HTR-8/SVneo (cell line): Measurements from ENCODE around the gene SERP2.
A peak's percentile ranks its signal among the peaks of the same experiment; 100 is the strongest.

Experiments used
- DNase-seq: peaks from one replicate; pipeline ENCODE4 v3.0.0; 2011; ENCODE audit warnings: low spot score, mixed read lengths; ENCODE audit not compliant: insufficient read length
- FAIRE-seq: peaks from 2 replicates; lab custom pipeline; 2011; peaks lifted over from hg19 to GRCh38; lab: Jason Lieb, UNC

Gene SERP2

DNA sequence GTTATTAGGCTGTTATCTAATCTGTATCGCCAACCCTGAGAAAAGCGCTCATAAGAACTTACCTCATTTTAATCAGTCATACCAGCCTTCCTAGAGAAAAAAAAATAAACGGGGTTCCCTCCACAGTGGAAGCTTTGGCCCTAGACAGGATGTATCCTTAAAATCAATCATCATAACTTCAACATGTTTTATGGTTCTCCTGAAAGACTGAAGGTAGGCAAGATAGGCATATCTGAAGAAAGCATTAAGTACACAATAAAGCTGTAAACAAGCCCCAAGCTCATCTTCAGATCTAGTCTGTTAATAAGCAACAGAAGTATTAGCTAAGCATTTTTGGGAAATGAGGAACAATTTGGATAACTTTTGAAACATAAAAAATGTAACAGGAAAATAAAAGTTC is 18.7 kb upstream of the SERP2 start:
- no peak for FAIRE-seq
- no peak for DNase-seq

- FAIRE-seq = no peak
These were observed 18.0 kb upstream of the SERP2 start for GRCh38 chr13:44355621-44356020.

DNA sequence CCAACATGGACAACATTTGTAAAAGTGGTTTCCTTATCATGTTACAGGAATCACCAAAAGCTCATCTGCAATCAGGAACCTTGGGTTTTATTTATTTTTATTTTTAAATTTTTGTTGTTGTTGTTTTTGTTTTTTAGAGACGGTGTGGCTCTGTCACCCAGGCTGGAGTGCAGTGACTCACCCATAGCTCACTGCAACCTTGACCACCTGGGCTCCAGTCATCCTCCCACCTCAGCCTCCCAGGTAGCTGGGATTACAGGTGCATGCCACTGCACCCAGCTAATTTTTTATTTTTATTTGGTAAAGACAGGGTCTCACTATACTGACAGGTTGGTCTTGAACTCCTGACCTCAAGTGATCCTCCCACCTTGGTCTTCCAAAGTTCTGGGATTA is 13.6 kb upstream of the SERP2 start:
- no peak for FAIRE-seq

More at GRCh38 chr13:44355621-44356020, 18.0 kb upstream of the SERP2 start:
- no peak for DNase-seq

GRCh38 chr13:44362394-44363040 is 11.1 kb upstream of the SERP2 start:
- DNase-seq = no peak
- no peak for FAIRE-seq

More for the DNA sequence above, 13.6 kb upstream of the SERP2 start:
- DNase-seq = no peak

DNA sequence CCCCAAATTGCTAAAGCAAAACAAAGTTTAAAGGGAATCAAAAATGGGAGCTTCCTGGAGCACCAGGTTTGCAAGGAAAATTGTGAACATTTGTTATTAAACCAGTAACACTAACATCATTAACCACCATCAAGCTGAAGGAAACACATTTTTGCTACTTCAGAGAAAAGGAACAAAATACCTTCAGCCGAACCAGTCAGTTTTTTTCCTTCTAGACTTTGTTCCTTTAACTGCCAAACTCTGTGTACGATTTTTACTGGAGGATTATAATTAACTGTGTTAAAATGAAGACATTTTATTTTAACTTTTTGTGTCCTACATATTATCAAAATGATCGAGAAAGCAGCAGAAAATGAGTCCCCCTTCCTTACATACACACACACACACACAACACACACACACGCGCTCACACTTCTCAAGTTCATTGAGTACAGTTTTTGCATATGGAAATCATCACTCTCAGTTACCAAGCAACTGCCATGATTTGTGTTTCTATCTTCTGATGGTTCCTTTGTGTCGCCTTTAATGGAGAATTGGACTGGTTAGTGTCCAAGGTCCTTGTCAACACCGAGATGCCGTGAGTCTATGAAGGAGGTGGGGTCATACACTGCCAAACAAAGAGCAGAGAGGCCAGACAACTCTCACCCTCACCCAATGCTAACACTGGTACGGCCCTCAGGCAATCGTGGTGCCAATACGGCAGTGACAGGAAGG is 9.8 kb upstream of the SERP2 start:
- FAIRE-seq = no peak
- DNase-seq = no peak

DNA sequence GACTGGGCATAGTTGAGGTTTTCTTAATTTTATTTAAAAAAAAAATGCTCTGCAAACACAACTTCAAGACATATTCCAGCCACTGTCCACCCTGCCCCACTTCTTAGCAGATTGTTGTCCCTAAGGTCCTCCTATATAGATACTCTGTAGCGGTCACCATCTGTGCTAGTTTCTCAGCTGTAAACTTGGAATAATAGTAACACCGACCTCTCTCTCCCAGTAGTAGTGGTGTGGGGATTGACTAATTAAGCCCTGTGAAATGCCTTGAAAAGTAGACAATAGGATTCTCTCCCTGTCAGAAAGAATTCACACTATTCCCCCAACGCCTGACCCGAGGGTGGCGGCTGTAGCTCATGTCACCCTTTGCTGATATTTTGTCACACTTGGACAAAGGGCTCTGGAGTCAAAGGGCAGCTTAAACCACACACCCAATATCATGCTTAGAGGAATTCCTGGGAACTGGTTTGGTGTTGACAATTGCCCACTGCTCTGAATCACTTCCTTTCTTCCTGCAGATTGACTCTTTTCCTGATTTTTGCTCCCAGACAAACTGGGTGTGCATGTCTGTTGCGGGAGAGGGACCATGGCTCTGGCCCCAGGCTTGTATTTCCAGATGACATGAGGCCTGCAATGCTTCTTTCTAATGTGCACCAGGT is 9.2 kb upstream of the SERP2 start:
- DNase-seq (peak; percentile 22), FAIRE-seq (no peak)

DNA sequence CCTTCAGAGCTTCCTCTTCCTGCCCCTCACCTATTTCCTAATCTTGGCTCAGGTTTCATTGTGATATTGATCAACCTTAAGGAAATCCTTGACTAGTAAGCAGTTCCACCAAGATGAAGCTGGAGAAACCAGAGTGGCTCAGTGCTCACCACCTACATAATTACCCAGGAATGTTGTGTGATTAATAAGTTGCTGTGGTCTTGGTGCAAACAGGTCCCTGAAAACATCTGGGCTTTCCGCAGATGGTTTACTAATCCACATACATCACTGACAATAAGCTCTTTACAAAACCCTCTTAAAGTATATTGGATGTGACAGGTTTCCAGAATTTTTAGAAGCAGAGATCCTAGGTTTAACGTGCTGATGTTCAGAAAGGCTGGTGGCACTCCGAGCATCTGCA is 8.6 kb upstream of the SERP2 start:
- FAIRE-seq (no peak), DNase-seq (no peak)

DNA sequence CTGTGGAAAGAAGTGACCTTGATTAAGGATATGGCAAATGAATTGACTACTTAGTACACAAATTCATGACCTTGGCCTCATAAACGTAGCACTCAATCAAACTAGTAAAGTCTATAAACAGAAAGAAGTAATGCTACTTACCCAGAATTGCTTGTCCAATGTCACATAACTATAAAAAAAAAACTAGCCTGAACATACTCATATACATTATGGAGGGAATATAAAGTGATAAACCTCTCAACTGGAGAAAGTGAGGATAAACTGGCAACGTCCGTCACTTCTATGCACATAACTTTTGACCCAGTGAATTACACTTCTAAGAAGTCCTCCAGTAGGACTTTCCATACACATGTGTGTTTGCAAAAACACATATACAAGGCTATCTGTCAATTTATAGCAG is 7.7 kb upstream of the SERP2 start:
- FAIRE-seq = no peak
- no peak for DNase-seq

- DNase-seq (no peak), FAIRE-seq (no peak)
These were observed 5.5 kb upstream of the SERP2 start for GRCh38 chr13:44368062-44368591.

DNA sequence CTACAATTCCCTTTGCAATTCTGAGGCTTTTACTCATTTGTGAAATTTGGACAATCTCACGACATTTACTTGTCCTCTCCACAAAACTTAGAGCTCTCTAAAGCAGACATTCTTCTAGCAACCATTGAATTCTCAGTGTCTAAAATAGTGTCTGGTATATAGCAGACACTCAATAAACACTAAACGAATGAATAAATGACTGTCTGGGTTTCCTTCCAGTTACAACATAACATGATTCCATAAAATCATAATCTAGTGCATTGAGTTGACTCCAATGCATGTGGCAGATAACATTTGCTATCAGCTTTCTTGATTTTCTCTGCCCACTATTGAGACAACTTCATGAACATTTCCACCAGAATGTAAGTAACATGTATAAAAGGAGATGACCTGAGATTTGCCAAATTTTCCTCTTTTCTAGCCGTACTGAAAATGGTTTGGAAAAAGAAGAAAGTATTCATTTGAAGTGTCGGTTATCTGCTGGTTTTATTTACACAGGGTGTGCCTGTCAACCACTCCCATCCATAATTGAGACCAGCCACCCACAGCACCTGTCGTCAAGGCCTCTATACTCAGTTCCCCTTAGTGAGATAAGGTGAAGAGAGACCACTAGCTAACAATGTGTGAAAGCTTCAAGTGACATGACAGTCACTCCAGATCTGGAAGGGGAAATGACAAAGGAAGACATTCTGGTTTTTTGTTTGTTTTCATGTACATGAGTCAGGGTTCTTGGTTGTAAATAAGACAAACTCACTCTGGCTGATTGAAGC is 4.8 kb upstream of the SERP2 start:
- DNase-seq (no peak), FAIRE-seq (no peak)

DNA sequence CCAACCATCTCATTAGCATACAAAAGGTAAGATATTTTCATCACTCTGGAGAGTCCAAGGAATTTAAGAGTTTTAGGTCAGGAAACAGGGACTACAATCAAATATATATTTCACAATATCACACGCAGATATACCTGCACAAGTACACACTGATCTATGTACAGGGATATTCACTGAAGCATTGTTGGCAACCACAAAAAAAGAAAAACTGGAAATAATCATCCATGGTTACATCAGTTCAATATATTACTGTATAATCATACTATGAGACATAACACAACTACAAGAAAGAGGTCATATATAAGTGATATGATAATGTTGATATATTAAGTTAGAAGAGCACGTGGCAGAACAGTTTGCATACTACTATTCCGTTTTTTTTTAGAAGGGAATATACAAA is 2.2 kb upstream of the SERP2 start:
- no peak for FAIRE-seq
- DNase-seq = no peak

- no peak for FAIRE-seq
These were observed 400 bp upstream of the SERP2 start for GRCh38 chr13:44373247-44373600.

GRCh38 chr13:44374348-44374712 is 706 bp downstream of the SERP2 start:
- DNase-seq = no peak
- no peak for FAIRE-seq

More at GRCh38 chr13:44373247-44373600, 400 bp upstream of the SERP2 start:
- DNase-seq = no peak

- DNase-seq = no peak
- FAIRE-seq = no peak
These were observed 4.7 kb downstream of the SERP2 start for GRCh38 chr13:44378277-44378676.

GRCh38 chr13:44379885-44380284 is 6.3 kb downstream of the SERP2 start:
- no peak for DNase-seq
- no peak for FAIRE-seq

DNA sequence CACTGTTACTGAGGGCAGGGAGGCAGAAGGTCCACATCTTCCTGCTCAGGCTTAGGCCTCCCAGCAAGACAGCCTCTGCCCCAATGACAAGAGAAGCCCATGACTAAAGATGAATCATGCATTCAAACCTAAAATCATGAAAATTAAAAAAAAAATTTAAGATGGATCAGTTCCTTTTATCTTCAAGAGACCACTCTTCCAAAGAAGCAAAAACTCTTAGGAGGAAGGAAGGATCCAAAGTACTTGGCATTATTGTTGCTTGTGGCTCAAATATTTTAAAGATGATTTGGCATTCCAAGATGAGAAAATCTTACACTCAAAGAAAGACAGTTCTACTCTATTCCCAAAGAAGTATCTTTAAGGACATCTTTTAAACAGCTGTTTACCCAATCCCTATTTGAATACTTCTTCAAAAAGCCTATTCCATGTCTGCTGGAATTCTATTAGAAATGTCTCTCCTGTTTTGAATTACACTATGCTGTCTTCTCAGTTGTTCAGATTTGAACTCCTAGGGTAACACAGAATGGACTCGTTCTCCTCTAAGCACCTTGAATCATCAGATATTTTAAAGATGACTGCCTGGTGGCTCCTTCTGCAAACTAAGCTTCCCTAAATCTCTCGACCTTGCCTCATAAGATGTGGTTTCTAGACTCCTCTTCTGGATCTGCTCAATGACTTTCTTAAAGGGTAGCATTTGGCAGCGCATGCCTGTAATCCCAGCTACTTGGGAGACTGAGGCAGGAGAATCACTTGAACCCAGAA is 7.0 kb downstream of the SERP2 start:
- DNase-seq (no peak), FAIRE-seq (no peak)

DNA sequence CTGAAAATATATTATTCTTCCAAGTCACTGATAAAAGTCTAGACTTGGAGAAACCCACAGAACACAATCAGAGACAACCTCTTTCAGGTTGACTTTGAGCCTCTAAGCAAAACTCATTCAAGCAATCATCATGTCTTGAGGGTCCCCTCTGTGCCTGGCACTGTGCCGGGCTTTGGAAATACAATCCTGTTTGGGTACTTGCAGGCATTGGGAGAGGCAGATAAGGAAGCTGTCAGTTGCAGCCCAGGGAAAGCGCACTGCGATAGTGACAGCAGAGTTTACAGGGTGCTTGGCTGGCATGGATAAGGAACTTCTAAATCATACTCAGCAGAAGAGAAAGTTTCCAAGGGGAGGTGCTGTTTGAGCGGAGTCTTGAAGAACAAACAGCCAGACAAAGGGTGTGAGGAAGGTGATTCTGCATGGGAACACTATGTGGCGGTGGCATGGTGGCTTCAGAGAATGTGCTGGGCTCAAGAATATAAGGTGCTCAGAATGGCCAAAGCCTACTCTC is 9.1 kb downstream of the SERP2 start:
- no peak for FAIRE-seq
- no peak for DNase-seq

GRCh38 chr13:44383945-44384344 is 10.3 kb downstream of the SERP2 start:
- no peak for FAIRE-seq
- no peak for DNase-seq

DNA sequence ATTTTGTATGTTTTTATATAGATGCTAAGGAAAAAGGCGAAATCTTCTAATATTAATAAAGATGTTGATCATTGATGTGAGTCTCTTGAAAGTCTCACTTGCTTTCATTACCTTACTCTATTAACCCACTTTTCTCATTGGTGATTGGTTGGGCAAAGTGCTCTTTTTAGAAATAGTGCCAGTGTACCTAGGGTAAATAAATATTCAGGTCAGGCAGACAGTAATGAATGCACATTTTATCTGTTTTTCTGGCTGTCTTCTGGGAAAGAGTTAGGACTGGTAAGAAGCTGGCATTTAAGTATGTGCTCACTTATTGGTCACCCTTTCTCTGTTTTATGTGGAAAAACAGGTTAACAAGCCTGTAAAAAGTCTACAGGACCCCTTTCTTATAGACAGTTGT is 11.2 kb downstream of the SERP2 start:
- DNase-seq (no peak), FAIRE-seq (no peak)

- FAIRE-seq = no peak
- no peak for DNase-seq
These were observed 11.8 kb downstream of the SERP2 start for GRCh38 chr13:44385401-44385800.
